Esophagus muscularis mucosa (tissue), 4 donors: ENCODE data around the gene IQCE. TPM values are rescaled to one million over a fixed set of nuclear protein-coding genes. Genes with fewer than 3 reads are reported as not detected.

ENCODE experiments used
- small RNA-seq, 3 donors: library from RNA; depleted of rRNA; stranded (forward); fragments of <200 nt; gene quantifications; one replicate each; pipeline ENCODE3, GENCODE V24; 2016
- total RNA-seq, 4 donors: library from RNA; depleted of rRNA; stranded (reverse); fragments of >200 nt; gene quantifications; one replicate each; pipeline versions ENCODE4 v1.1.0 to v1.2.1, GENCODE V29; 2016

Gene IQCE
- total RNA-seq, 4 donors from 2014 or later = 13.0 to 22.4 (median 18.0) TPM

Small RNA genes lying within 50 kb of the gene (small RNA-seq; reads per million reads assigned to genes)
- gene MIR4648 = 0 to 0.17 (median 0) reads per million in 3 donors

Other genes starting within 250 kb of the IQCE start
- gene SNX8, start 244.5 kb upstream of the IQCE start, total RNA-seq = 1 to 10 TPM; 6.8 to 9.9 (median 8.7) TPM
- 100 to 1,000 TPM; 105 to 155 (median 128) TPM for gene EIF3B, start 204.2 kb upstream of the IQCE start, total RNA-seq
- 10 to 100 TPM in 2 of 4 donors, 1 to 10 TPM in 2; 6.6 to 24.0 (median 14.8) TPM for gene CHST12, start 155.4 kb upstream of the IQCE start, total RNA-seq
- not detected for gene GRIFIN, start 82.6 kb upstream of the IQCE start, total RNA-seq
- 10 to 100 TPM in 1 of 4 donors, 1 to 10 TPM in 3; 6.1 to 10.7 (median 8.3) TPM for gene LFNG, start 39.2 kb upstream of the IQCE start, total RNA-seq
- 10 to 100 TPM; 22.0 to 43.8 (median 32.7) TPM for gene BRAT1, start 3.5 kb upstream of the IQCE start, total RNA-seq
- 10 to 100 TPM; 17.4 to 25.7 (median 20.2) TPM for gene TTYH3, start 73.0 kb downstream of the IQCE start, total RNA-seq
- 1 to 10 TPM in 1 of 4 donors, under 1 TPM in 3; under 0.01 to 1.2 (median 0.53) TPM for gene AMZ1, start 129.2 kb downstream of the IQCE start, total RNA-seq